ENCODE measurements around the gene MREG.

The MREG gene

DNA sequence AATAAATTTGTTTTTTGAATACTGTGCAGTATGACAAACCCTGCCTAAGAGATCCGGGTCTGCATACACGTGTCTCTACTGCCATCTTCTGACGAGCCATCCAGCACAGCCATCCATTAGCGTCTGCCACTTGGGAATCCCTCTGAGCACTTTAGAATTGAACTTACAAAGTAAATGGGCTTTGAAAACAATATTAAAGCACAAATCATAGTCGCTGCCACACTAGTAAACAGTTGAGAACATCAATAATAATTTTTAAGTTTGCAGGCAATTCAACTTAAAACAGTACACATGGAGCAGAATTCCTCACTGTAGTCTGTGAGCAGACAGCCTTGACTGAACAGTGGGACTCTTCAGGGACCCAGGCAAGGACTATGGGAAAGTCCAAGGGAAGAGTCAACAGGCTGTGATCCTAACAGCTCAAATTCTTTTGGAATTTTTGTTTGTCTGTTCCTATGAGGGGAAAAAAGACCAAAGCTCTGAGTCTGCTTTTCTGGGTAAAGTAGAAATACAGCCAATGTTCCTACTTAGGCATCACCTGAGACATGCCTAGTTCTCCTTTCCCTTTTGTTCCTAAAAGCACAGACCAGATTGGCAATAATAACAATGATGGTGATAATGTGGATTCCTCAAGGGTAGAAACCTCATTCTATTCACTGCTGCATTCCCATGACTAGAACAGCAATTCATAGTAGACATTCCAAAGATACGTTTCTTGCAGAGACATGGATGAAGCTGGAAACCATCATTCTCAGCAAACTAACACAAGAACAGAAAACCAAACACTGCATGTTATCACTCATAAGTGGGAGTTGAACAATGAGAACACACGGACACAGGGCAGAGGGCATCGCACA lies 92.9 kb downstream of the MREG start:
- TF ChIP-seq SP7 (tag by site-specific recombination; IDR thresholded peaks at IDR 0.05) (0 out of 2 replicates have a peak, but pooled peaks have one; percentile 11), ZNF843 (tag by site-specific recombination; IDR thresholded peaks at IDR 0.05) (no peak), ZNF654 (tag by site-specific recombination; IDR thresholded peaks at IDR 0.05; ENCODE audit: low read depth) (peak; percentile 94)
- TF ChIP-seq, protein P1, sequence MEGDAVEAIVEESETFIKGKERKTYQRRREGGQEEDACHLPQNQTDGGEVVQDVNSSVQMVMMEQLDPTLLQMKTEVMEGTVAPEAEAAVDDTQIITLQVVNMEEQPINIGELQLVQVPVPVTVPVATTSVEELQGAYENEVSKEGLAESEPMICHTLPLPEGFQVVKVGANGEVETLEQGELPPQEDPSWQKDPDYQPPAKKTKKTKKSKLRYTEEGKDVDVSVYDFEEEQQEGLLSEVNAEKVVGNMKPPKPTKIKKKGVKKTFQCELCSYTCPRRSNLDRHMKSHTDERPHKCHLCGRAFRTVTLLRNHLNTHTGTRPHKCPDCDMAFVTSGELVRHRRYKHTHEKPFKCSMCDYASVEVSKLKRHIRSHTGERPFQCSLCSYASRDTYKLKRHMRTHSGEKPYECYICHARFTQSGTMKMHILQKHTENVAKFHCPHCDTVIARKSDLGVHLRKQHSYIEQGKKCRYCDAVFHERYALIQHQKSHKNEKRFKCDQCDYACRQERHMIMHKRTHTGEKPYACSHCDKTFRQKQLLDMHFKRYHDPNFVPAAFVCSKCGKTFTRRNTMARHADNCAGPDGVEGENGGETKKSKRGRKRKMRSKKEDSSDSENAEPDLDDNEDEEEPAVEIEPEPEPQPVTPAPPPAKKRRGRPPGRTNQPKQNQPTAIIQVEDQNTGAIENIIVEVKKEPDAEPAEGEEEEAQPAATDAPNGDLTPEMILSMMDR (tag by site-specific recombination; IDR thresholded peaks at IDR 0.05), result peak; percentile 80
- Histone ChIP-seq H3K4me3 (ENCODE audit: low read depth, low read length) (no peak overlapping the region), H3K4me1 (ENCODE audit: control insufficient read depth, insufficient read depth, low read length) (no peaks in the 10 kb centered on the region), H3K27ac (ENCODE audit: extremely low read depth, low read depth, low read length) (no peak overlapping the region), H3K9me3 (ENCODE audit: control insufficient read depth, insufficient read depth, low read depth, low read length) (no peaks in the 10 kb centered on the region), H3K36me3 (ENCODE audit: control insufficient read depth in 2 of 2, insufficient read depth in 1 of 2, low read length in 2 of 2) (no peaks in the 10 kb centered on the region)
- CTCF ChIA-PET, result interaction anchor here (0.5 to 2.7 kb wide), 22 partner anchors 10 to 965 kb away, joined by 3 to 8 read pairs (median 4); no protein-coding TSS in a partner anchor
- POLR2A ChIA-PET, result no interaction called here

DNA sequence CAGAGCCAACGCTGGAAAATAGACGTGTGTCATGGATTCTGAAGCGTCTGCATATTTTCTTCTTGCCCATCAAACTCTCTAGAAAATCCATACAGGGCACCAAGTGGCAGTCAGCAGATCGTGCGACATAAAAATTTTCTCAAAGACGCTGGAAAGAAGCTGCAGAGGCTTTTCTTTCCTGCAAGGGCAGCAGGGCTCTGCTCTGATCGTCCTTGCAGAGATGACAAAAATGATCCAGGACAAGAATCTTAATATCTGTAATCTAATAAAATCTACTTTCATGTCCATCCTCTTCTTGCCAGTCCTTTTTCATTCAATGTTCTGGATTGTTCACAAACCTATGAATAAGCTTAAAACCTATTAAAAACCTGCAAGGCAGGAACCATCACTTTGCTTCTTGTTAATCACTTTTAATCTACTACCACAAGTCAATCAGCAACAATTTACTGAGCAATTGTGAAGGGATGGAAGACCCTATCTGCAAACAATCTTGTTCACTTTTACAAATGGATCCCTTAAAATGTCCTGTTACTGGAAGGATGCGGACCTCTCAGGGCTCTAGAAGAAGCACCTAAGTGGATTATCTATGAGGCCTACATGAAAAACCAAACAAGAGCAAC lies 93.6 kb downstream of the MREG start:
- no peaks in the 10 kb centered on the region for H3K4me1 ChIP-seq (ENCODE audit: control insufficient read depth, insufficient read depth, low read length)
- no peak overlapping the region for H3K27ac ChIP-seq (ENCODE audit: extremely low read depth, low read depth, low read length)
- no peaks in the 10 kb centered on the region for H3K9me3 ChIP-seq (ENCODE audit: control insufficient read depth, insufficient read depth, low read depth, low read length)
- H3K36me3 ChIP-seq (ENCODE audit: control insufficient read depth in 2 of 2, insufficient read depth in 1 of 2, low read length in 2 of 2), result no peaks in the 10 kb centered on the region
- no peak overlapping the region for H3K4me3 ChIP-seq (ENCODE audit: low read depth, low read length)
- CTCF ChIA-PET, result interaction anchor here (0.5 to 2.7 kb wide), 20 partner anchors 11 to 780 kb away, joined by 3 to 8 read pairs (median 4); no protein-coding TSS in a partner anchor
- POLR2A ChIA-PET, result no interaction called here
- no peak for TF ChIP-seq ZNF837 (tag by site-specific recombination; IDR thresholded peaks at IDR 0.05)
- no peak for TF ChIP-seq ZNF214 (tag by site-specific recombination; IDR thresholded peaks at IDR 0.05; ENCODE audit: borderline replicate concordance)
- no peak for TF ChIP-seq ZNF404 (tag by site-specific recombination; IDR thresholded peaks at IDR 0.05)
- no peak for TF ChIP-seq ZNF174 (tag by site-specific recombination; IDR thresholded peaks at IDR 0.05)
- TF ChIP-seq ZNF654 (tag by site-specific recombination; IDR thresholded peaks at IDR 0.05; ENCODE audit: low read depth), result no peak
- no peak for TF ChIP-seq WT1 (tag by site-specific recombination; IDR thresholded peaks at IDR 0.05)
- TF ChIP-seq, protein P2, sequence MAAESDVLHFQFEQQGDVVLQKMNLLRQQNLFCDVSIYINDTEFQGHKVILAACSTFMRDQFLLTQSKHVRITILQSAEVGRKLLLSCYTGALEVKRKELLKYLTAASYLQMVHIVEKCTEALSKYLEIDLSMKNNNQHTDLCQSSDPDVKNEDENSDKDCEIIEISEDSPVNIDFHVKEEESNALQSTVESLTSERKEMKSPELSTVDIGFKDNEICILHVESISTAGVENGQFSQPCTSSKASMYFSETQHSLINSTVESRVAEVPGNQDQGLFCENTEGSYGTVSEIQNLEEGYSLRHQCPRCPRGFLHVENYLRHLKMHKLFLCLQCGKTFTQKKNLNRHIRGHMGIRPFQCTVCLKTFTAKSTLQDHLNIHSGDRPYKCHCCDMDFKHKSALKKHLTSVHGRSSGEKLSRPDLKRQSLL (tag by site-specific recombination; IDR thresholded peaks at IDR 0.05), result no peak
- no peak for TF ChIP-seq PRDM1 (tag by site-specific recombination; IDR thresholded peaks at IDR 0.05)
- TF ChIP-seq ZNF791 (tag by site-specific recombination; IDR thresholded peaks at IDR 0.05), result no peak
- TF ChIP-seq GLIS2 (tag by site-specific recombination; IDR thresholded peaks at IDR 0.05), result no peak
- TF ChIP-seq ZNF624 (tag by site-specific recombination; IDR thresholded peaks at IDR 0.05), result no peak
- TF ChIP-seq, protein P3, sequence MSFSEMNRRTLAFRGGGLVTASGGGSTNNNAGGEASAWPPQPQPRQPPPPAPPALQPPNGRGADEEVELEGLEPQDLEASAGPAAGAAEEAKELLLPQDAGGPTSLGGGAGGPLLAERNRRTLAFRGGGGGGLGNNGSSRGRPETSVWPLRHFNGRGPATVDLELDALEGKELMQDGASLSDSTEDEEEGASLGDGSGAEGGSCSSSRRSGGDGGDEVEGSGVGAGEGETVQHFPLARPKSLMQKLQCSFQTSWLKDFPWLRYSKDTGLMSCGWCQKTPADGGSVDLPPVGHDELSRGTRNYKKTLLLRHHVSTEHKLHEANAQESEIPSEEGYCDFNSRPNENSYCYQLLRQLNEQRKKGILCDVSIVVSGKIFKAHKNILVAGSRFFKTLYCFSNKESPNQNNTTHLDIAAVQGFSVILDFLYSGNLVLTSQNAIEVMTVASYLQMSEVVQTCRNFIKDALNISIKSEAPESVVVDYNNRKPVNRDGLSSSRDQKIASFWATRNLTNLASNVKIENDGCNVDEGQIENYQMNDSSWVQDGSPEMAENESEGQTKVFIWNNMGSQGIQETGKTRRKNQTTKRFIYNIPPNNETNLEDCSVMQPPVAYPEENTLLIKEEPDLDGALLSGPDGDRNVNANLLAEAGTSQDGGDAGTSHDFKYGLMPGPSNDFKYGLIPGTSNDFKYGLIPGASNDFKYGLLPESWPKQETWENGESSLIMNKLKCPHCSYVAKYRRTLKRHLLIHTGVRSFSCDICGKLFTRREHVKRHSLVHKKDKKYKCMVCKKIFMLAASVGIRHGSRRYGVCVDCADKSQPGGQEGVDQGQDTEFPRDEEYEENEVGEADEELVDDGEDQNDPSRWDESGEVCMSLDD (tag by site-specific recombination; IDR thresholded peaks at IDR 0.05), result no peak
- TF ChIP-seq SETDB1 (IDR thresholded peaks at IDR 0.05; ENCODE audit: insufficient read length, low read length), result no peak
- TF ChIP-seq, protein P4, sequence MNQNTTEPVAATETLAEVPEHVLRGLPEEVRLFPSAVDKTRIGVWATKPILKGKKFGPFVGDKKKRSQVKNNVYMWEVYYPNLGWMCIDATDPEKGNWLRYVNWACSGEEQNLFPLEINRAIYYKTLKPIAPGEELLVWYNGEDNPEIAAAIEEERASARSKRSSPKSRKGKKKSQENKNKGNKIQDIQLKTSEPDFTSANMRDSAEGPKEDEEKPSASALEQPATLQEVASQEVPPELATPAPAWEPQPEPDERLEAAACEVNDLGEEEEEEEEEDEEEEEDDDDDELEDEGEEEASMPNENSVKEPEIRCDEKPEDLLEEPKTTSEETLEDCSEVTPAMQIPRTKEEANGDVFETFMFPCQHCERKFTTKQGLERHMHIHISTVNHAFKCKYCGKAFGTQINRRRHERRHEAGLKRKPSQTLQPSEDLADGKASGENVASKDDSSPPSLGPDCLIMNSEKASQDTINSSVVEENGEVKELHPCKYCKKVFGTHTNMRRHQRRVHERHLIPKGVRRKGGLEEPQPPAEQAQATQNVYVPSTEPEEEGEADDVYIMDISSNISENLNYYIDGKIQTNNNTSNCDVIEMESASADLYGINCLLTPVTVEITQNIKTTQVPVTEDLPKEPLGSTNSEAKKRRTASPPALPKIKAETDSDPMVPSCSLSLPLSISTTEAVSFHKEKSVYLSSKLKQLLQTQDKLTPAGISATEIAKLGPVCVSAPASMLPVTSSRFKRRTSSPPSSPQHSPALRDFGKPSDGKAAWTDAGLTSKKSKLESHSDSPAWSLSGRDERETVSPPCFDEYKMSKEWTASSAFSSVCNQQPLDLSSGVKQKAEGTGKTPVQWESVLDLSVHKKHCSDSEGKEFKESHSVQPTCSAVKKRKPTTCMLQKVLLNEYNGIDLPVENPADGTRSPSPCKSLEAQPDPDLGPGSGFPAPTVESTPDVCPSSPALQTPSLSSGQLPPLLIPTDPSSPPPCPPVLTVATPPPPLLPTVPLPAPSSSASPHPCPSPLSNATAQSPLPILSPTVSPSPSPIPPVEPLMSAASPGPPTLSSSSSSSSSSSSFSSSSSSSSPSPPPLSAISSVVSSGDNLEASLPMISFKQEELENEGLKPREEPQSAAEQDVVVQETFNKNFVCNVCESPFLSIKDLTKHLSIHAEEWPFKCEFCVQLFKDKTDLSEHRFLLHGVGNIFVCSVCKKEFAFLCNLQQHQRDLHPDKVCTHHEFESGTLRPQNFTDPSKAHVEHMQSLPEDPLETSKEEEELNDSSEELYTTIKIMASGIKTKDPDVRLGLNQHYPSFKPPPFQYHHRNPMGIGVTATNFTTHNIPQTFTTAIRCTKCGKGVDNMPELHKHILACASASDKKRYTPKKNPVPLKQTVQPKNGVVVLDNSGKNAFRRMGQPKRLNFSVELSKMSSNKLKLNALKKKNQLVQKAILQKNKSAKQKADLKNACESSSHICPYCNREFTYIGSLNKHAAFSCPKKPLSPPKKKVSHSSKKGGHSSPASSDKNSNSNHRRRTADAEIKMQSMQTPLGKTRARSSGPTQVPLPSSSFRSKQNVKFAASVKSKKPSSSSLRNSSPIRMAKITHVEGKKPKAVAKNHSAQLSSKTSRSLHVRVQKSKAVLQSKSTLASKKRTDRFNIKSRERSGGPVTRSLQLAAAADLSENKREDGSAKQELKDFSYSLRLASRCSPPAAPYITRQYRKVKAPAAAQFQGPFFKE (tag by site-specific recombination; IDR thresholded peaks at IDR 0.05; ENCODE audit: borderline replicate concordance), result no peak
- no peak for TF ChIP-seq HOXC10 (CRISPR knock-in tag; IDR thresholded peaks at IDR 0.05)

Measured in HEK293 (cell line).